T-helper 1 cell treated with Interleukin-12 subunit alpha and Interleukin-12 subunit beta and Interleukin-4 antibody, amounts not matched to agents 30 ng/mL and 1 ng/mL, for 36 hours (primary cell): Measurements from ENCODE around the gene HSBP1L1. TPM values are rescaled to one million over a fixed set of nuclear protein-coding genes. Genes with fewer than 3 reads are reported as not detected.

Experiments
- intact Hi-C: fragments of 100-400 bp; cut with micrococcal nuclease; formaldehyde crosslinking; loops from one replicate; pipeline ENCODE4 v1.15.1; 2024
- total RNA-seq: library from RNA; stranded (reverse); gene quantifications from 2 replicates; pipeline ENCODE4 v1.2.3, GENCODE V29; 2022

The HSBP1L1 gene
- total RNA-seq, 1 donor from 2014 or later: 12.0 TPM

GRCh38 chr18:79944126-79944731 is 20.2 kb upstream of the HSBP1L1 start:
- intact Hi-C loops: no loop called here

GRCh38 chr18:79944746-79945117 is 19.7 kb upstream of the HSBP1L1 start:
- intact Hi-C loops: no loop called here

- intact Hi-C loops: no loop called here
Observed at GRCh38 chr18:79945118-79946042, 19.1 kb upstream of the HSBP1L1 start.

- intact Hi-C loops: no loop called here
Observed at GRCh38 chr18:79947054-79947755, 17.2 kb upstream of the HSBP1L1 start.

- intact Hi-C loops: no loop called here
Observed at GRCh38 chr18:79947881-79948610, 16.4 kb upstream of the HSBP1L1 start.

- intact Hi-C loops: no loop called here
Observed at GRCh38 chr18:79948719-79949411, 15.6 kb upstream of the HSBP1L1 start.

GRCh38 chr18:79949697-79950487 is 14.6 kb upstream of the HSBP1L1 start:
- intact Hi-C loops: loop anchor here (2.0 to 5.0 kb wide), 4 partner anchors 159 to 558 kb away; partner anchors contain the start of gene ADNP2

- intact Hi-C loops: loop anchor here (1.0 to 5.0 kb wide), 9 partner anchors 10 to 558 kb away; partner anchors contain the start of genes ADNP2, CTDP1, HSBP1L1 and RBFA
Observed at GRCh38 chr18:79950515-79951341, 13.7 kb upstream of the HSBP1L1 start.

- intact Hi-C loops: loop anchor here (1.0 to 5.0 kb wide), 9 partner anchors 9 to 559 kb away; partner anchors contain the start of genes ADNP2, CTDP1, HSBP1L1 and RBFA
Observed at GRCh38 chr18:79951545-79952455, 12.6 kb upstream of the HSBP1L1 start, which contains the start of gene SLC66A2. Gene SLC66A2, minus strand, starts transcription at chr18:79951653. Its CDS starts 727 bp downstream, at chr18:79950926.

- intact Hi-C loops: loop anchor here (5.0 kb wide), 1 partner anchor 560 kb away; no protein-coding TSS in a partner anchor
Observed at GRCh38 chr18:79952456-79952995, 11.9 kb upstream of the HSBP1L1 start.

GRCh38 chr18:79952996-79953559 is 11.4 kb upstream of the HSBP1L1 start:
- intact Hi-C loops: loop anchor here (5.0 kb wide), 1 partner anchor 561 kb away; no protein-coding TSS in a partner anchor

GRCh38 chr18:79953971-79954651 is 10.3 kb upstream of the HSBP1L1 start:
- intact Hi-C loops: loop anchor here (5.0 kb wide), 1 partner anchor 562 kb away; no protein-coding TSS in a partner anchor

GRCh38 chr18:79954791-79955190 is 9.7 kb upstream of the HSBP1L1 start:
- intact Hi-C loops: loop anchor here (5.0 kb wide), 1 partner anchor 562 kb away; no protein-coding TSS in a partner anchor

- intact Hi-C loops: no loop called here
Observed at GRCh38 chr18:79955302-79956075, 9.0 kb upstream of the HSBP1L1 start.

- intact Hi-C loops: no loop called here
Observed at GRCh38 chr18:79956276-79956675, 8.2 kb upstream of the HSBP1L1 start.
